ENCODE data around the gene PPIA.
A peak's percentile ranks its signal among the peaks of the same experiment; 100 is the strongest.

PPIA gene

DNA sequence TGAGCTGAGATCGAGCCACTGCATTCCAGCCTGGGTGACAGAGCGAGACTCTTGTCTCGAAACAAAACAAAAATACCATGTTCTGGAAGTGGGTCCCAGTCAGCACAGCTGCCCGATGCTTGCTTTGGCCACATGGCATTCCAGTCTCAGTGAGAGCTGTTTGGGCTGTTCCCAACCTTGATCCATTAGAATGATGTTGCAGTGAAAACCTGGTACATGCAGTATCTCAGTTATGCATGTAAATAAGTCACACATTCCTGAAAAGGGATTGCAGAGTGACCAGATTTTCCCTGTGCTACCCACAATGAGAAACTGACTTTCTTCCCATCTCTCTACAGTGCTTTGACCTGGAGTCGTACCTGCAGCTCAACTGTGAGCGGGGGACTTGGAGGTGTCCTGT is 32.4 kb upstream of the PPIA start:
- Histone ChIP-seq H3K27me3 (ENCODE audit: insufficient read depth, low read length) (no peaks in the 10 kb centered on the region), H3K36me3 (ENCODE audit: insufficient read depth, low read length) (no peaks in the 10 kb centered on the region; the same call in 1 of the 2 replicates)

GRCh38 chr7:44764665-44765578 is 31.6 kb upstream of the PPIA start:
- no peak overlapping the region for H3K4me3 ChIP-seq (ENCODE audit: low read depth, low read length)
- no peak overlapping the region for H2AFZ ChIP-seq (ENCODE audit: low read length, unreplicated experiment)
- H3K27ac ChIP-seq (ENCODE audit: low read depth, low read length) = no peak overlapping the region
- peaks cover 13% of the 10 kb centered on the region for H3K4me1 ChIP-seq (ENCODE audit: control insufficient read depth, insufficient read depth, low read length, unreplicated experiment)
- no peaks in the 10 kb centered on the region; the same call in 1 of the 2 replicates for H3K36me3 ChIP-seq (ENCODE audit: insufficient read depth, low read length)
- H3K79me2 ChIP-seq (ENCODE audit: control insufficient read depth, insufficient read depth, low read length, unreplicated experiment) = no peaks in the 10 kb centered on the region
- no peaks in the 10 kb centered on the region for H3K27me3 ChIP-seq (ENCODE audit: insufficient read depth, low read length)

More for the DNA sequence above, 32.4 kb upstream of the PPIA start:
- Histone ChIP-seq H3K27ac (ENCODE audit: low read depth, low read length) (no peak overlapping the region), H2AFZ (ENCODE audit: low read length, unreplicated experiment) (no peak overlapping the region), H3K4me3 (ENCODE audit: low read depth, low read length) (no peak overlapping the region), H3K4me1 (ENCODE audit: control insufficient read depth, insufficient read depth, low read length, unreplicated experiment) (peaks cover 6% of the 10 kb centered on the region), H3K79me2 (ENCODE audit: control insufficient read depth, insufficient read depth, low read length, unreplicated experiment) (no peaks in the 10 kb centered on the region)

- H2AFZ ChIP-seq (ENCODE audit: low read length, unreplicated experiment) = no peak overlapping the region
- peaks cover 18% of the 10 kb centered on the region for H3K4me1 ChIP-seq (ENCODE audit: control insufficient read depth, insufficient read depth, low read length, unreplicated experiment)
- no peak overlapping the region for H3K27ac ChIP-seq (ENCODE audit: low read depth, low read length)
- no peaks in the 10 kb centered on the region for H3K79me2 ChIP-seq (ENCODE audit: control insufficient read depth, insufficient read depth, low read length, unreplicated experiment)
- no peak overlapping the region for H3K4me3 ChIP-seq (ENCODE audit: low read depth, low read length)
- no peaks in the 10 kb centered on the region for H3K27me3 ChIP-seq (ENCODE audit: insufficient read depth, low read length)
- no peaks in the 10 kb centered on the region; the same call in 1 of the 2 replicates for H3K36me3 ChIP-seq (ENCODE audit: insufficient read depth, low read length)
Observed at GRCh38 chr7:44765579-44766415, 30.7 kb upstream of the PPIA start.

- H3K4me1 ChIP-seq (ENCODE audit: control insufficient read depth, insufficient read depth, low read length, unreplicated experiment) = peaks cover 18% of the 10 kb centered on the region
- no peaks in the 10 kb centered on the region for H3K27me3 ChIP-seq (ENCODE audit: insufficient read depth, low read length)
- no peak overlapping the region for H3K27ac ChIP-seq (ENCODE audit: low read depth, low read length)
- H3K79me2 ChIP-seq (ENCODE audit: control insufficient read depth, insufficient read depth, low read length, unreplicated experiment) = no peaks in the 10 kb centered on the region
- no peaks in the 10 kb centered on the region for H3K36me3 ChIP-seq (ENCODE audit: insufficient read depth, low read length)
- no peak overlapping the region for H2AFZ ChIP-seq (ENCODE audit: low read length, unreplicated experiment)
- H3K4me3 ChIP-seq (ENCODE audit: low read depth, low read length) = no peak overlapping the region
Observed at GRCh38 chr7:44766416-44766801, 30.1 kb upstream of the PPIA start.

- Histone ChIP-seq H3K4me3 (ENCODE audit: low read depth, low read length) (no peak overlapping the region), H2AFZ (ENCODE audit: low read length, unreplicated experiment) (no peak overlapping the region), H3K27me3 (ENCODE audit: insufficient read depth, low read length) (no peaks in the 10 kb centered on the region), H3K36me3 (ENCODE audit: insufficient read depth, low read length) (no peaks in the 10 kb centered on the region), H3K79me2 (ENCODE audit: control insufficient read depth, insufficient read depth, low read length, unreplicated experiment) (no peaks in the 10 kb centered on the region), H3K4me1 (ENCODE audit: control insufficient read depth, insufficient read depth, low read length, unreplicated experiment) (peaks cover 18% of the 10 kb centered on the region), H3K27ac (ENCODE audit: low read depth, low read length) (no peak overlapping the region)
Observed at GRCh38 chr7:44767134-44767911, 29.2 kb upstream of the PPIA start.

GRCh38 chr7:44767912-44768627 is 28.4 kb upstream of the PPIA start:
- Histone ChIP-seq H2AFZ (ENCODE audit: low read length, unreplicated experiment) (no peak overlapping the region), H3K27ac (ENCODE audit: low read depth, low read length) (no peak overlapping the region), H3K4me3 (ENCODE audit: low read depth, low read length) (no peak overlapping the region), H3K27me3 (ENCODE audit: insufficient read depth, low read length) (no peaks in the 10 kb centered on the region), H3K36me3 (ENCODE audit: insufficient read depth, low read length) (no peaks in the 10 kb centered on the region), H3K4me1 (ENCODE audit: control insufficient read depth, insufficient read depth, low read length, unreplicated experiment) (peaks cover 18% of the 10 kb centered on the region), H3K79me2 (ENCODE audit: control insufficient read depth, insufficient read depth, low read length, unreplicated experiment) (no peaks in the 10 kb centered on the region)

DNA sequence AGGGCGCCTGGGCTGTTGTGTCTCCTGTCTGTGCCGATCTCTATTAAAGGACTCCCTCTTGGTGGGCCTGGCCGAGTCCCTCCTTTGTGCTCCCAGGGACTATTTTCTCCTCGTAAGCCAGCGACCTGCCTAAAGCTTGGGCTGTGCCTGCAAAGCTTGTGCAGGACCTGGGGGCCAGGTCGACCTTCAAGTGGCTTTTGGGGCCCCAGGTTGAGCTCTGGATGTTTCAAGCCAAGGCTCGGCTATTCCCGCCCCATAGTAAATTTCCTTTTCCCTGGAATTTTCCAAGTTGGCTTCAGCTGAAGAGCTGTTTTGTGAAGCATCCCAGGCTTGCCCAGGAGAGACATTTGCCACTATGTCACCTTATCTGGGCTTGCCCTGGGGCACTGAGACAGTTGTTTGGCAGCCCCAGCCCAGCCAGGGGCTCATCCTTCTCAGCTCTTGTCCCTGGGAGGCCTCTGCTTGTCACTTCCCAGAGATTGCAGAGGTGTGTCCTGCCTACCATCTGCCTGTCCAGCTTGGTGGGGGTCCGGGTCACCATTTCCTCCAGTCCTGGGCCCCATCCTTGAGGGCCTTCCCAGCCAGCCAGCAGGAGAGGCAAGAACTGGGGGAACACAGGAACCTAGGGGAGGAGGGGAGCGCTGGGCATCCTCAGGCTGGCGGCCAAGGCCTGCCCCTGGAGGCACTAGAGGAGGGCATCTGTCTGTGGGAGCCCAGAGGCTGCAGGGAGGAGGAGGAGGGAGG is 27.7 kb upstream of the PPIA start:
- Histone ChIP-seq H3K4me3 (ENCODE audit: low read depth, low read length) (no peak overlapping the region), H3K36me3 (ENCODE audit: insufficient read depth, low read length) (no peaks in the 10 kb centered on the region), H3K27ac (ENCODE audit: low read depth, low read length) (no peak overlapping the region), H3K79me2 (ENCODE audit: control insufficient read depth, insufficient read depth, low read length, unreplicated experiment) (no peaks in the 10 kb centered on the region), H2AFZ (ENCODE audit: low read length, unreplicated experiment) (no peak overlapping the region), H3K4me1 (ENCODE audit: control insufficient read depth, insufficient read depth, low read length, unreplicated experiment) (peaks cover 18% of the 10 kb centered on the region), H3K27me3 (ENCODE audit: insufficient read depth, low read length) (no peaks in the 10 kb centered on the region)

GRCh38 chr7:44769376-44769775 is 27.1 kb upstream of the PPIA start:
- no peaks in the 10 kb centered on the region for H3K27me3 ChIP-seq (ENCODE audit: insufficient read depth, low read length)
- H3K36me3 ChIP-seq (ENCODE audit: insufficient read depth, low read length) = no peaks in the 10 kb centered on the region
- peaks cover 18% of the 10 kb centered on the region for H3K4me1 ChIP-seq (ENCODE audit: control insufficient read depth, insufficient read depth, low read length, unreplicated experiment)
- H3K4me3 ChIP-seq (ENCODE audit: low read depth, low read length) = 0 out of 2 replicates have a peak overlapping the region, but pooled peaks have one; percentile 12
- H3K27ac ChIP-seq (ENCODE audit: low read depth, low read length) = no peak overlapping the region
- H3K79me2 ChIP-seq (ENCODE audit: control insufficient read depth, insufficient read depth, low read length, unreplicated experiment) = no peaks in the 10 kb centered on the region
- no peak overlapping the region for H2AFZ ChIP-seq (ENCODE audit: low read length, unreplicated experiment)

GRCh38 chr7:44769776-44770294 is 26.6 kb upstream of the PPIA start:
- Histone ChIP-seq H3K36me3 (ENCODE audit: insufficient read depth, low read length) (no peaks in the 10 kb centered on the region), H3K4me3 (ENCODE audit: low read depth, low read length) (peak overlapping the region; percentile 12; the same call in 1 of the 2 replicates), H3K27ac (ENCODE audit: low read depth, low read length) (no peak overlapping the region), H3K4me1 (ENCODE audit: control insufficient read depth, insufficient read depth, low read length, unreplicated experiment) (peaks cover 18% of the 10 kb centered on the region), H3K79me2 (ENCODE audit: control insufficient read depth, insufficient read depth, low read length, unreplicated experiment) (no peaks in the 10 kb centered on the region), H2AFZ (ENCODE audit: low read length, unreplicated experiment) (no peak overlapping the region), H3K27me3 (ENCODE audit: insufficient read depth, low read length) (no peaks in the 10 kb centered on the region)
